Ishikawa (cell line): ENCODE results near the gene CDH23.

Source experiments
- CEBPB ChIP-seq: IDR thresholded peaks from 2 replicates; pipeline ENCODE4 v1.6.1; 2012
- CREB1 ChIP-seq: IDR thresholded peaks from 2 replicates; pipeline ENCODE4 v1.6.1; 2012; ENCODE audit warnings: low read depth
- EGR1 ChIP-seq: IDR thresholded peaks from 2 replicates; pipeline ENCODE4 v1.6.1; 2012
- EP300 ChIP-seq: IDR thresholded peaks from 2 replicates; pipeline ENCODE4 v1.6.1; 2012; ENCODE audit warnings: borderline replicate concordance
- FOXM1 ChIP-seq: IDR thresholded peaks from 2 replicates; pipeline ENCODE4 v1.6.1; 2012; ENCODE audit warnings: low read depth, borderline replicate concordance
- MAX ChIP-seq: IDR thresholded peaks from 2 replicates; pipeline ENCODE4 v1.6.1; 2012
- NFIC ChIP-seq: IDR thresholded peaks from 2 replicates; pipeline ENCODE4 v1.6.1; 2012
- RAD21 ChIP-seq: IDR thresholded peaks from 2 replicates; pipeline ENCODE4 v1.6.1; 2012; ENCODE audit warnings: low read depth
- REST ChIP-seq: IDR thresholded peaks from 2 replicates; pipeline ENCODE4 v1.6.1; 2012; ENCODE audit warnings: low read depth, mild to moderate bottlenecking
- TAF1 ChIP-seq: IDR thresholded peaks from 2 replicates; pipeline ENCODE4 v1.6.1; 2012; ENCODE audit warnings: low read depth, mild to moderate bottlenecking
- TCF12 ChIP-seq: IDR thresholded peaks from 2 replicates; pipeline ENCODE4 v1.6.1; 2012; ENCODE audit warnings: low read depth
- TEAD4 ChIP-seq: IDR thresholded peaks from 2 replicates; pipeline ENCODE4 v1.6.1; 2012
- USF1 ChIP-seq: IDR thresholded peaks from 2 replicates; pipeline ENCODE4 v1.6.1; 2012
- YY1 ChIP-seq: IDR thresholded peaks from 2 replicates; pipeline ENCODE4 v1.6.1; 2012; ENCODE audit warnings: low read depth
- ZBTB7A ChIP-seq: IDR thresholded peaks from 2 replicates; pipeline ENCODE4 v1.6.1; 2012; ENCODE audit warnings: low read depth

The CDH23 gene

GRCh38 chr10:71554671-71555070 lies 158.0 kb downstream of the CDH23 start:
- TF ChIP-seq NFIC (no peak), TAF1 (no peak), EP300 (no peak), ZBTB7A (no peak), YY1 (no peak), MAX (no peak), EGR1 (no peak), CREB1 (no peak), TCF12 (no peak), CEBPB (no peak)

GRCh38 chr10:71555087-71555723 lies 158.5 kb downstream of the CDH23 start:
- TF ChIP-seq FOXM1, result no peak
- no peak for TF ChIP-seq REST
- no peak for TF ChIP-seq EGR1
- TF ChIP-seq MAX, result no peak
- TF ChIP-seq NFIC, result no peak
- no peak for TF ChIP-seq CEBPB
- no peak for TF ChIP-seq USF1
- TF ChIP-seq YY1, result no peak
- TF ChIP-seq TAF1, result no peak
- TF ChIP-seq ZBTB7A, result no peak
- TF ChIP-seq EP300, result no peak
- TF ChIP-seq TEAD4, result no peak
- TF ChIP-seq CREB1, result no peak
- no peak for TF ChIP-seq TCF12
- TF ChIP-seq RAD21, result no peak

GRCh38 chr10:71555724-71556119 lies 159.0 kb downstream of the CDH23 start:
- TF ChIP-seq RAD21 (no peak), MAX (no peak), EP300 (no peak), CEBPB (no peak), TAF1 (no peak), ZBTB7A (no peak)

GRCh38 chr10:71558991-71559390 lies 162.3 kb downstream of the CDH23 start:
- TF ChIP-seq NFIC (no peak), EGR1 (no peak), FOXM1 (no peak), MAX (no peak)

GRCh38 chr10:71561003-71561574 lies 164.4 kb downstream of the CDH23 start:
- TF ChIP-seq RAD21 (no peak), CREB1 (no peak), MAX (no peak)

- TF ChIP-seq EP300, result no peak
- TF ChIP-seq USF1, result no peak
- TF ChIP-seq TCF12, result no peak
- no peak for TF ChIP-seq ZBTB7A
- no peak for TF ChIP-seq TAF1
Measured at GRCh38 chr10:71562181-71562580, 165.5 kb downstream of the CDH23 start.

GRCh38 chr10:71562904-71563303 lies 166.2 kb downstream of the CDH23 start:
- TF ChIP-seq TAF1 (no peak), ZBTB7A (no peak), RAD21 (no peak), MAX (no peak), CEBPB (no peak), TCF12 (no peak), EP300 (no peak), EGR1 (no peak), REST (no peak), USF1 (no peak), CREB1 (no peak)
